ENCODE results near the gene ACTMAP.

ACTMAP gene

GRCh38 chr19:40780582-40780981, 30.3 kb upstream of the ACTMAP start:
- no peak for TF ChIP-seq CTCF (conservative IDR thresholded peaks at IDR 0.05; ENCODE audit: low read depth)
- POLR2A ChIA-PET (ENCODE audit: low non-redundant PET): no interaction called here
- DNase-seq (ENCODE audit: low spot score): no peak
- H3K27ac ChIP-seq: peak overlapping the region; percentile 19; the same call in 1 of the 2 replicates
- CTCF ChIA-PET: no interaction called here

- TF ChIP-seq CTCF (conservative IDR thresholded peaks at IDR 0.05; ENCODE audit: low read depth): no peak
These were observed 28.5 kb upstream of the ACTMAP start for GRCh38 chr19:40778706-40779284.

GRCh38 chr19:40777937-40778705, 27.8 kb upstream of the ACTMAP start, which contains the start of gene RAB4B:
TSS of gene RAB4B (plus strand) at chr19:40778247. CDS start at chr19:40778376, 129 bp downstream.
- POLR2A ChIA-PET (ENCODE audit: low non-redundant PET): interaction anchor here (0.6 to 0.8 kb wide), 2 partner anchors 21 to 106 kb away, joined by 3 to 6 read pairs; partner anchors contain the start of gene EGLN2
- DNase-seq (ENCODE audit: low spot score): peak; percentile 96
- peak within 1 kb of the TSS; percentile 97 for H3K27ac ChIP-seq
- CTCF ChIA-PET: interaction anchor here (0.6 to 1.4 kb wide), 3 partner anchors 10 to 143 kb away, joined by 4 to 5 read pairs (median 4); no protein-coding TSS in a partner anchor
- no peak for TF ChIP-seq CTCF (conservative IDR thresholded peaks at IDR 0.05; ENCODE audit: low read depth)

More at GRCh38 chr19:40778706-40779284, 28.5 kb upstream of the ACTMAP start:
- ChIA-PET POLR2A (ENCODE audit: low non-redundant PET) (no interaction called here), CTCF (interaction anchor here (0.8 to 1.2 kb wide), 2 partner anchors 11 to 144 kb away, joined by 3 to 5 read pairs; no protein-coding TSS in a partner anchor)
- peak overlapping the region; percentile 97 for H3K27ac ChIP-seq
- DNase-seq (ENCODE audit: low spot score): peak; percentile 16

- no peak for DNase-seq (ENCODE audit: low spot score)
- POLR2A ChIA-PET (ENCODE audit: low non-redundant PET): interaction anchor here (0.6 to 0.8 kb wide), 2 partner anchors 21 to 106 kb away, joined by 3 to 6 read pairs; partner anchors contain the start of gene EGLN2
These were observed 27.3 kb upstream of the ACTMAP start for GRCh38 chr19:40777645-40777936.

GRCh38 chr19:40776932-40777644, 26.8 kb upstream of the ACTMAP start:
- CTCF ChIA-PET: interaction anchor here (1.4 kb wide), 1 partner anchor 142 kb away, joined by 4 read pairs; no protein-coding TSS in a partner anchor
- no peak for TF ChIP-seq CTCF (conservative IDR thresholded peaks at IDR 0.05; ENCODE audit: low read depth)
- POLR2A ChIA-PET (ENCODE audit: low non-redundant PET): interaction anchor here (0.8 kb wide), 1 partner anchor 22 kb away, joined by 3 read pairs; the partner anchor contains the start of gene EGLN2
- H3K27ac ChIP-seq: peak overlapping the region; percentile 97
- DNase-seq (ENCODE audit: low spot score): peak; percentile 90

More at GRCh38 chr19:40777645-40777936, 27.3 kb upstream of the ACTMAP start:
- H3K27ac ChIP-seq: peak overlapping the region; percentile 97
- CTCF ChIA-PET: interaction anchor here (0.6 to 1.4 kb wide), 2 partner anchors 143 to 144 kb away, joined by 4 read pairs; no protein-coding TSS in a partner anchor
- TF ChIP-seq CTCF (conservative IDR thresholded peaks at IDR 0.05; ENCODE audit: low read depth): no peak

GRCh38 chr19:40776364-40776763, 26.1 kb upstream of the ACTMAP start:
- no peak for DNase-seq (ENCODE audit: low spot score)
- H3K27ac ChIP-seq: peak overlapping the region; percentile 97
- no peak for TF ChIP-seq CTCF (conservative IDR thresholded peaks at IDR 0.05; ENCODE audit: low read depth)
- POLR2A ChIA-PET (ENCODE audit: low non-redundant PET): no interaction called here
- CTCF ChIA-PET: no interaction called here
